ENCODE measurements around the gene SMAD7.

The SMAD7 gene

DNA sequence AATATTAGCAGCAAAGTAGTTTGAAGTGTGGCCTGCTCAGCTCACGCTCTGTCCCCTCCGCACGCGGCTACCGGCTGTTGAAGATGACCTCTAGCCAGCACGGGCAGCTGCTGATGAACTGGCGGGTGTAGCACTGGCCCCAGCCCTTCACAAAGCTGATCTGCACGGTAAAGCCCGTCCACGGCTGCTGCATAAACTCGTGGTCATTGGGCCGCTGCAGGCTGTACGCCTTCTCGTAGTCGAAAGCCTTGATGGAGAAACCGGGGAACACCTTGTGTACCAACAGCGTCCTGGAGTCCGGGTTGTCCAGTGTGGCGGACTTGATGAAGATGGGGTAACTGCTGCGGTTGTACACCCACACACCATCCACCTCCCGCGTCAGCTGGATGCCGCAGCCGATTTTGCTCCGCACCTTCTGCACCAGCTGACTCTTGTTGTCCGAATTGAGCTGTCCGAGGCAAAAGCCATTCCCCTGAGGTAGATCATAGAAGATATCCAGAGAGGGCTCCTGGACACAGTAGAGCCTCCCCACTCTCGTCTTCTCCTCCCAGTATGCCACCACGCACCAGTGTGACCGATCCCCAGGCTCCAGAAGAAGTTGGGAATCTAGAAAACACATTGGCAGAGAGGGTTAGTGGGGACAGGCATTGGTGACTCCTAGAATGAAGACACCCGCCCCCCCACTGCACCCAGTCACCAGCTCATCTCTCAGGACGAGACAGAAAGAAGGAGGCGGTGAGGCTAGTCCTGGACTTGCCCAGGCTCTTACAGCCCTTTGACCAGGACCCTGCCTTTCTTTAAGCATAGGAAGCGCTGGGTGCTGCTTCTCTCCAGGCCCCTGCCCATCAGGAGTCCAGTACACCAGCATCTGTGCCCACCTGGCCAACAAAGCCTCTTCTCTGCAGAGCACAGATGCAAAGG lies 29.2 kb downstream of the SMAD7 start:
- H3K27me3 ChIP-seq = no peaks in the 10 kb centered on the region
- peak overlapping the region; percentile 75 for H3K27ac ChIP-seq
- TF ChIP-seq, protein P1, sequence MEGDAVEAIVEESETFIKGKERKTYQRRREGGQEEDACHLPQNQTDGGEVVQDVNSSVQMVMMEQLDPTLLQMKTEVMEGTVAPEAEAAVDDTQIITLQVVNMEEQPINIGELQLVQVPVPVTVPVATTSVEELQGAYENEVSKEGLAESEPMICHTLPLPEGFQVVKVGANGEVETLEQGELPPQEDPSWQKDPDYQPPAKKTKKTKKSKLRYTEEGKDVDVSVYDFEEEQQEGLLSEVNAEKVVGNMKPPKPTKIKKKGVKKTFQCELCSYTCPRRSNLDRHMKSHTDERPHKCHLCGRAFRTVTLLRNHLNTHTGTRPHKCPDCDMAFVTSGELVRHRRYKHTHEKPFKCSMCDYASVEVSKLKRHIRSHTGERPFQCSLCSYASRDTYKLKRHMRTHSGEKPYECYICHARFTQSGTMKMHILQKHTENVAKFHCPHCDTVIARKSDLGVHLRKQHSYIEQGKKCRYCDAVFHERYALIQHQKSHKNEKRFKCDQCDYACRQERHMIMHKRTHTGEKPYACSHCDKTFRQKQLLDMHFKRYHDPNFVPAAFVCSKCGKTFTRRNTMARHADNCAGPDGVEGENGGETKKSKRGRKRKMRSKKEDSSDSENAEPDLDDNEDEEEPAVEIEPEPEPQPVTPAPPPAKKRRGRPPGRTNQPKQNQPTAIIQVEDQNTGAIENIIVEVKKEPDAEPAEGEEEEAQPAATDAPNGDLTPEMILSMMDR (IDR thresholded peaks at IDR 0.05) = no peak
- H3K36me3 ChIP-seq = peaks cover 4% of the 10 kb centered on the region
- peak overlapping the region in 1 of 2 experiments; percentile 57 for H3K4me3 ChIP-seq (ENCODE audit: low read depth in 1 of 2, low read length in 1 of 2)
- peaks cover 55 to 57% of the 10 kb centered on the region in 2 experiments for H3K4me1 ChIP-seq (ENCODE audit: control insufficient read depth in 1 of 2, insufficient read depth in 1 of 2, low read depth in 1 of 2, low read length in 1 of 2)
- no peaks in the 10 kb centered on the region for H3K9me3 ChIP-seq

DNA sequence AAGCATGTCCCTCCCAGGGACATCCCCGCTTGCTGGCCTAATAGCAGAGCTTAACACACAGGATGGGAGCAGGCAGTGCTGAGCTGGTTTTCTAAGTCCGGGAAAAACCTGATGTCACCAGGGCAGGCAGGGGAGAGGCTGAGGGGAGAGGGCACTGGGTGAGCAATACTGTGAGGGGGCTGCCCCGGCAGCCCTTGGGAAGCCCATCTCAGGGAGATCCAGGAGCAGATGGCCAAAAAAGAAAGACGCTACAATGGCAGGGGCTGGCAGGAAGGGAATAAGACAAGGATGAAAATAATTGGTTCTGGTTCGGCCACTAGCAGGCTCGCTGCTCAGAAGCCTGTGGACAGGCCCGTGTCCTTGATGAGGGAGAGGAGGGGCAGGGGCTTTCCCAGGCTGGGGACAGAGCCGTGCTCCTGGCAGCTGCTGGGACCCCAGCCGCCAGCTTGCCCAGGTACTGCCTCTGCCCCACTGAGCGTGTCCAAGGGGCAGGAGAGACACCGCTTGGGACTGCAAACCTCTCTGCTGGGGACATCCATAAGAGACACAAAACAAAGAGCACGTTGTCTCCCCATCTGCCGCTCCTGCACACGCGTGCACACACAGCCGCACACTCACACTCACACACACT lies 30.2 kb downstream of the SMAD7 start:
- Histone ChIP-seq H3K27ac (no peak overlapping the region), H3K9me3 (no peaks in the 10 kb centered on the region), H3K36me3 (peaks cover 4% of the 10 kb centered on the region), H3K4me1 (ENCODE audit: control insufficient read depth in 1 of 2, insufficient read depth in 1 of 2, low read depth in 1 of 2, low read length in 1 of 2) (peaks cover 52% of the 10 kb centered on the region in 2 experiments), H3K4me3 (ENCODE audit: low read depth in 1 of 2, low read length in 1 of 2) (no peak overlapping the region), H3K27me3 (no peaks in the 10 kb centered on the region)
- TF ChIP-seq, protein P1 (IDR thresholded peaks at IDR 0.05) = no peak

DNA sequence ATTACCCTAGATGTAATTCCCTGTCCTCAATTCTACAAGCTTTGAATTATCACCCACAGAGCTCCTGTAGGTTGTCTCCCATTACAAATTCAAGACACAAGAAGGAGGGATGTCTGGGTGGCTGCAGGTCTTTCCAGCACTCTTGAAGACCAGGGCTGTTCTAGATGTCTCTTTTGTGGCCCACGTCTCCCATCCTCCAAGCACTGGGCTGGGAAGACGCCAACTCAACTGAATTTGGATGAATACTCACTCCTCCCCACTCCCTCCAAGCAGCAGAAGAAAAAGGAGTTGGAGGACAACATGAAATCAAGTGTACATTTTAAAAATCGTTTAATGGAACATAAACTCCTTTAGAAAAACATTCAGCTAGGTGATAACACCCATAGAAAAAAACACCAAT lies 31.2 kb downstream of the SMAD7 start:
- H3K4me1 ChIP-seq (ENCODE audit: control insufficient read depth in 1 of 2, insufficient read depth in 1 of 2, low read depth in 1 of 2, low read length in 1 of 2) = peaks cover 43 to 45% of the 10 kb centered on the region in 2 experiments
- TF ChIP-seq, protein P1 (IDR thresholded peaks at IDR 0.05) = no peak
- no peak overlapping the region for H3K27ac ChIP-seq
- no peaks in the 10 kb centered on the region for H3K9me3 ChIP-seq
- H3K27me3 ChIP-seq = no peaks in the 10 kb centered on the region
- H3K36me3 ChIP-seq = peaks cover 4% of the 10 kb centered on the region
- no peak overlapping the region for H3K4me3 ChIP-seq (ENCODE audit: low read depth in 1 of 2, low read length in 1 of 2)

DNA sequence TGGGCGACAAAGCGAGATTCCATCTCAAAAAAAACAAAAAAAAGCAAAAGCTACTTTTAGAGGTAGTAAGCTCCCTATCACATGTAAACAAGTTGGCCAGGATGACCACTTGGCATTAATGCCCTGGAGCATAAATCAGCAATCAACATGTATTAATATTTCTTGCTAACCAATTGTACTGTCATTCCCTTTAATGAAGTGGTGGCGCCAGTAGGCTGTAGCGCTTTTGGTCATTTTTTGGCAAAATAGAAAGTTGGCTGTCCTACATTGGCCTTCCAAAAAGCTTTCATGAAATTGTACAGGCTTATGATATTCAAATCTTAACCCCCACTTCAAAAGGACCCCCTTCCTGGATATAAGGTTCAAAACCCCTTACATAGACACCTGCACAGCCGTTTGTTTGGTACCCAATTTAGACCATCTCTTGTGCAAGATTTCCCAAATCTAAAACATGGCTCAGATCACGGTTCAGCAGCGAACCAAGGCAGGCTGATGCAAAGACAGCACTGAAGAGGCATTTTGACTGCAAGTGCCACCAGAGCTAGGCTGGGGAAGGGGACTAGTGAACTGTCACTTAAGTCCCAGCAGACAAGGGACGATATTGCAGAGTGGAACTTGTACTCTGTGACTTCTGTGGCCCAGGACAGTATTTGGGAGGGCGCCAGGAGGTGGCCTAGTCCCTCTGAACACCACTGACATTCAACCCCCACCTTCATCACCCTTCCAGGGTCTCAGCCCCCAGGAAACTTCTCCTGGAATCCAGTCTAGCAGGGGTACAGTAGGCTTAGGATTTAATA lies 31.9 kb downstream of the SMAD7 start:
- Histone ChIP-seq H3K27ac (no peak overlapping the region), H3K4me3 (ENCODE audit: low read depth in 1 of 2, low read length in 1 of 2) (no peak overlapping the region), H3K36me3 (peaks cover 4% of the 10 kb centered on the region), H3K9me3 (no peaks in the 10 kb centered on the region), H3K4me1 (ENCODE audit: control insufficient read depth in 1 of 2, insufficient read depth in 1 of 2, low read depth in 1 of 2, low read length in 1 of 2) (peaks cover 36 to 39% of the 10 kb centered on the region in 2 experiments), H3K27me3 (no peaks in the 10 kb centered on the region)
- TF ChIP-seq, protein P1 (IDR thresholded peaks at IDR 0.05) = no peak

All from neutrophil (primary cell).